ENCODE measurements around the gene BLVRB. TPM values are rescaled to one million over a fixed set of nuclear protein-coding genes. Genes with fewer than 3 reads are reported as not detected.
A peak's percentile ranks its signal among the peaks of the same experiment; 100 is the strongest.
"Not testable (repeated sequence)": the region's sequence is repeated elsewhere in the genome, so short reads cannot be mapped to it uniquely, and the experiment has no call there.

Gene BLVRB
- total RNA-seq, 1 experiment from 2014 or later = 44.0 TPM

GRCh38 chr19:40464059-40465024 is 1.2 kb downstream of the BLVRB start:
- intact Hi-C loops (cut with micrococcal nuclease) = loop anchor here (1.0 to 5.0 kb wide), 4 partner anchors 20 to 134 kb away; partner anchors contain the start of gene SERTAD3
- H3K4me3 Mint-ChIP-seq (ENCODE audit: unreplicated experiment) = peak overlapping the region; percentile 98
- ChIA-PET CTCF (interaction anchor here (0.5 to 4.5 kb wide), 29 partner anchors 8 to 713 kb away, joined by 3 to 40 read pairs (median 4); partner anchors contain the start of genes LTBP4 and SERTAD1), POLR2A (interaction anchor here (0.7 to 4.6 kb wide), 25 partner anchors 10 to 951 kb away, joined by 3 to 94 read pairs (median 6); partner anchors contain the start of genes ACTMAP, C19orf47, COQ8B and ITPKC)
- H3K27me3 Mint-ChIP-seq (ENCODE audit: insufficient read depth, unreplicated experiment) = no peaks in the 10 kb centered on the region
- peak; percentile 81 for TF ChIP-seq CTCF (IDR thresholded peaks at IDR 0.05; ENCODE audit: unreplicated experiment)
- no TSS peak for BruUV-seq (replicated peaks)
- H3K4me1 Mint-ChIP-seq (ENCODE audit: insufficient read depth, unreplicated experiment) = peaks cover 19% of the 10 kb centered on the region
- peak overlapping the region; percentile 16 for H3K27ac Mint-ChIP-seq (ENCODE audit: low read depth, unreplicated experiment)
- DNase-seq (ENCODE audit: unreplicated experiment) = peak; percentile 95
- peaks cover 7% of the 10 kb centered on the region for H3K36me3 Mint-ChIP-seq (ENCODE audit: insufficient read depth, unreplicated experiment)
- H3K9me3 Mint-ChIP-seq (ENCODE audit: unreplicated experiment) = no peaks in the 10 kb centered on the region

GRCh38 chr19:40463587-40464037 is 1.9 kb downstream of the BLVRB start:
- DNase-seq (ENCODE audit: unreplicated experiment) = peak; percentile 66
- CTCF ChIA-PET = interaction anchor here (0.5 to 4.5 kb wide), 27 partner anchors 7 to 1088 kb away, joined by 3 to 40 read pairs (median 4); partner anchors contain the start of genes LTBP4 and SERTAD1
- Mint-ChIP-seq H3K4me3 (ENCODE audit: unreplicated experiment) (peak overlapping the region; percentile 98), H3K4me1 (ENCODE audit: insufficient read depth, unreplicated experiment) (peaks cover 19% of the 10 kb centered on the region), H3K27ac (ENCODE audit: low read depth, unreplicated experiment) (peak overlapping the region; percentile 16)
- H3K27me3 Mint-ChIP-seq (ENCODE audit: insufficient read depth, unreplicated experiment); BruUV-seq (replicated peaks); H3K36me3 Mint-ChIP-seq (ENCODE audit: insufficient read depth, unreplicated experiment); H3K9me3 Mint-ChIP-seq (ENCODE audit: unreplicated experiment): not testable (repeated sequence)
- intact Hi-C loops (cut with micrococcal nuclease) = loop anchor here (1.0 to 5.0 kb wide), 4 partner anchors 19 to 135 kb away; partner anchors contain the start of gene SERTAD3
- POLR2A ChIA-PET = interaction anchor here (0.8 to 4.6 kb wide), 20 partner anchors 9 to 287 kb away, joined by 3 to 94 read pairs (median 6); partner anchors contain the start of genes ACTMAP, C19orf47, PLD3 and SERTAD1

GRCh38 chr19:40461669-40462221 is 3.8 kb downstream of the BLVRB start:
- no peak for DNase-seq (ENCODE audit: unreplicated experiment)
- intact Hi-C loops (cut with micrococcal nuclease) = loop anchor here (5.0 kb wide), 1 partner anchor 61 kb away; no protein-coding TSS in a partner anchor
- CTCF ChIA-PET = interaction anchor here (0.9 to 4.5 kb wide), 3 partner anchors 9 to 173 kb away, joined by 3 to 35 read pairs (median 4); partner anchors contain the start of gene LTBP4
- no peaks in the 10 kb centered on the region for H3K27me3 Mint-ChIP-seq (ENCODE audit: insufficient read depth, unreplicated experiment)
- no TSS peak for BruUV-seq (replicated peaks)
- H3K4me3 Mint-ChIP-seq (ENCODE audit: unreplicated experiment) = no peak overlapping the region
- POLR2A ChIA-PET = interaction anchor here (0.5 to 4.5 kb wide), 3 partner anchors 8 to 144 kb away, joined by 3 to 64 read pairs (median 3); partner anchors contain the start of gene SERTAD3
- H3K27ac Mint-ChIP-seq (ENCODE audit: low read depth, unreplicated experiment) = no peak overlapping the region
- H3K36me3 Mint-ChIP-seq (ENCODE audit: insufficient read depth, unreplicated experiment) = peaks cover 18% of the 10 kb centered on the region
- H3K4me1 Mint-ChIP-seq (ENCODE audit: insufficient read depth, unreplicated experiment) = peaks cover 18% of the 10 kb centered on the region
- H3K9me3 Mint-ChIP-seq (ENCODE audit: unreplicated experiment) = no peaks in the 10 kb centered on the region
- TF ChIP-seq CTCF (IDR thresholded peaks at IDR 0.05; ENCODE audit: unreplicated experiment) = no peak

- Mint-ChIP-seq H3K9me3 (ENCODE audit: unreplicated experiment) (no peaks in the 10 kb centered on the region), H3K36me3 (ENCODE audit: insufficient read depth, unreplicated experiment) (peaks cover 32% of the 10 kb centered on the region), H3K4me1 (ENCODE audit: insufficient read depth, unreplicated experiment) (peaks cover 10% of the 10 kb centered on the region), H3K27me3 (ENCODE audit: insufficient read depth, unreplicated experiment) (no peaks in the 10 kb centered on the region), H3K27ac (ENCODE audit: low read depth, unreplicated experiment) (no peak overlapping the region), H3K4me3 (ENCODE audit: unreplicated experiment) (no peak overlapping the region)
- intact Hi-C loops (cut with micrococcal nuclease) = loop anchor here (5.0 kb wide), 1 partner anchor 62 kb away; no protein-coding TSS in a partner anchor
- ChIA-PET CTCF (interaction anchor here (0.9 to 1.5 kb wide), 2 partner anchors 40 to 155 kb away, joined by 3 read pairs; no protein-coding TSS in a partner anchor), POLR2A (interaction anchor here (1.1 to 1.2 kb wide), 2 partner anchors 17 to 34 kb away, joined by 3 to 5 read pairs; partner anchors contain the start of gene SERTAD1)
- no TSS peak for BruUV-seq (replicated peaks)
- DNase-seq (ENCODE audit: unreplicated experiment) = no peak
- TF ChIP-seq CTCF (IDR thresholded peaks at IDR 0.05; ENCODE audit: unreplicated experiment) = no peak
Measured at GRCh38 chr19:40460185-40460584, 5.4 kb downstream of the BLVRB start.
